GM18505 (cell line): ENCODE measurements around the gene FOXC1.

Experiments used
- ATAC-seq: cut with Tn5 transposase; IDR thresholded peaks from one replicate; pipeline ENCODE4 v1.9.1; 2021; ENCODE audit not compliant: unreplicated experiment
- POLR2A ChIP-seq: IDR thresholded peaks from 4 replicates; pipeline ENCODE4 v1.6.1; 2011; ENCODE audit warnings: borderline replicate concordance; ENCODE audit not compliant: insufficient read depth, insufficient read length; ENCODE audit errors: extremely low read depth

Gene FOXC1

GRCh38 chr6:1654054-1654453 is 44.3 kb downstream of the FOXC1 start:
- no peak for ATAC-seq

DNA sequence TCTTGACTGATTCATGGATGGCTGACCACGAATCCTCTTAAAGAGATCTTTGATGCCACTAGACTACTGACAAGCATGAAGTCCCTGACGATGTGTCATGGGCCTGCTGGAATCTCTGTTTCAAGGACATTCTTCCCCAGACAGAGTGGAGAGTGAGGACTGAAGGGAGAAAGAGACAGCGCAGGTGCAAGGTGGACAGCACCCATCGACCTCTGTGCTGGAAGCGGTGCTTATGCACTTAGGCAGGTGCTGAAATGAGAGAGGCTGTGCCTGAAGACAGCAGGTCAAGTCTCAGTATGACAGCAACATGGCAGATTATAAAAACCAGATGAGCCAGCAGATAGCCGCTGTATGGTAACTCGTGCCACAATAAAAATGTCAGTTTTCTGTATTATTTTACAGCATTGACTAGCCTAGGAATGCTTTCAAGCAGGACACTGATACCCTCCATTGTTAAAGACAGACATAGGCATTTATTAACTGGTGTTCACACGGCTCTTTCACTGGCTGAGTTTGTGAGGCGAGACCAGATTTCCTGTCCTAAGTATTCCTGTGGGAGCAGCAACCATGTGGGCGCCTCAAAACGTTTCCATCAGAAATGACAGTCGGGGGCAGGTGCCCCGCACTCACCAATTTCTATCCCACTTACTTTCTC is 47.5 kb downstream of the FOXC1 start:
- no peak for TF ChIP-seq POLR2A

More at GRCh38 chr6:1654054-1654453, 44.3 kb downstream of the FOXC1 start:
- no peak for TF ChIP-seq POLR2A

DNA sequence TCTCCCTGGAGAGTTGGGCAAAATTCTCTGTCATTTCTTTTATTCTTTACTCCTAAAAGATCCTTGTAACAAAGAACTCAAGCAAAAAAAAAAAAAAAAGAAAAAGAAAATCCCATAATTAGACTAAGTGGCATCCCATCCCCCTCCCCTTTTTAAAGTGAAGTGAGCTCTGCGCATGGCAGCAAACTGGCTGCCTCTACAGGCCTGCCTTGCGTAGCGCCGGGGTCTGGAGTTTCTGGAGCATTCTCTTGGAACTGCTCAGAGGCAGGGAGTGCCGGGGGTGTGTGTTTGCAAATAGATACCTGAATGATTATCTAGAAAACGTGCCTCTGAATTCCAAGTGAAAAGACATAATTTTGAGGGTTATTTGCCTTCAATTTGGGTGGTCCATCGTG is 48.1 kb downstream of the FOXC1 start:
- ATAC-seq, result no peak
- TF ChIP-seq POLR2A, result no peak

More for the DNA sequence above, 47.5 kb downstream of the FOXC1 start:
- no peak for ATAC-seq

DNA sequence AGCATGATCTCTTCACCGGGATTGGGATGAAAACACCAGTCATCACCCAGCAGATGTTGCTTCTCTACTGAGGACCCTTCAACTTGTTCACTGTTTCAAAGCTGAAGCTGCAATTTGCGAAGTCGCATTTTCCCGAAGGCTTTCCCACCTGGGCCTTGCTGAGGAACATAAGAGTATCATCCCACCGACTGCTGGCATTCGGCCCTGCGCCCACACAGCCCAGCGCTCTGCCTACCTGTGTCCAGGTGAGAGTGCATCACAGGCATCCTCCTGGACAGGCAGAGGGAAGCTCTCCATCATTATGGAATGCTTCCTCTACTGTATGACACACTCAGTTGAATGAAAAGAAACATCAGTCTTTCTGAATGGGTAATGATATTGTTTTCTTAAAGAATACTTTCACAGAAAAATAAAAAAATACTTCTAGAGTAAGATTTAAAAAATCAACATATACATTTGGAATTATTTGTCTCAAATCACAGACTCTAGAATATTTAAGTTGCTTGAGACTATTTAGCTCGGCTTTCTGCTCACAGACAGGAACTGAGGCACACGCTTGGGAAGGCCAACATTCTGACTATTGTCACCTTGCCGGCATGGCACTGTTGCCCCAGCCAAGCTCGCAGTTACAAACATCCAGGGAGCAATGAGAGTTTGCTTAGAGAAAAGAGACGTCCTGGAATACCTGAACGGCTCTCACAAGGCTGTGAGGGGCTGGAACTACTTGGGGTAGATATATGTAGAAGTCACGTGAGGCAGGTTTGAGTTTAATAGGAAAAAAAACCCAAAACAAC is 48.7 kb downstream of the FOXC1 start:
- no peak for TF ChIP-seq POLR2A
- ATAC-seq, result no peak

DNA sequence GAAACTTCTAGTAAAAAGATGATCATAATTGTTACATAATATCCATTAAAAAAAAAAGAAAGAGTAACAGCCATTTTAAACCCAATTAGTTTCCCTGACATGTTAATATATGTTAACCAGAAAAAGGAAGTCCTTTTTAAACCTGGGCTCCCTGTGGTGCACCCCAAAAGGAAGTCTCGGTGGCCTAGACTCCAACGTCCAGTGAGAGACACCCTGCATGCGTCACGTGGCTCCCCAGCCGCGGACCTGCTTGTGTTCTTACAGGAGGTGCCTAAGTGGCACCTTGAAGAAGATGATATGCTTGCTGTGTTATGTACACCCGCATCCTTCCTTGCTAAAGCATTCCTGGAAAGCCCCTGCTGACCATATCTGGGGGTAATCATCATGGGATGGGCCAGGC is 50.1 kb downstream of the FOXC1 start:
- TF ChIP-seq POLR2A, result no peak
- ATAC-seq, result no peak

DNA sequence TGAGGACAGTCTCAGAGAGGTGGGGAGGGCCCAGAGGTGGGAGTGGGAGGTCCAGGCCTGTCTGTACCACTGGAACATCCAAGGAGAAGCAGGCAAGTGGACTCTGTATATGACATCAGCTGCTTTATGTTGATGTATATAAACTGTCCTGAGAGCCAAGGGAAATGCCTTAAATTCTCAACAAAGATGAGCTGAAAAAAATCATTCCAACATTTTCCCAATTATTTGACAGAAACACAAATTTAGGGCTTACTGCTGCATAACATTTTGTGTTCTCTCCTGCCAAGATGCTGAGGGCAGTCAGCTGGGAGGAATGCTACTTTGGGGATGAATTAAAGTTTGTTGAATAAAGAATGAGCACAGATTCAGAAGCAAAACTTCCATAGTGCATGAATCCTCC is 52.8 kb downstream of the FOXC1 start:
- ATAC-seq, result no peak
- no peak for TF ChIP-seq POLR2A
